Measurements from ENCODE around the gene FERMT2.

The FERMT2 gene

GRCh38 chr14:52860209-52860608 is 90.6 kb downstream of the FERMT2 start:
- no peak for DNase-seq

- DNase-seq = no peak
Measured at GRCh38 chr14:52856139-52856538, 94.7 kb downstream of the FERMT2 start.

GRCh38 chr14:52853522-52853854 is 97.4 kb downstream of the FERMT2 start:
- no peak for DNase-seq

- no peak for DNase-seq
Measured at GRCh38 chr14:52852810-52853521, 97.9 kb downstream of the FERMT2 start.

GRCh38 chr14:52850451-52850909 is 100.4 kb downstream of the FERMT2 start:
- DNase-seq = no peak

- no peak for DNase-seq
Measured at GRCh38 chr14:52848626-52849025, 102.2 kb downstream of the FERMT2 start.

- DNase-seq = no peak
Measured at GRCh38 chr14:52846591-52846990, 104.3 kb downstream of the FERMT2 start.

GRCh38 chr14:52845081-52845480 is 105.8 kb downstream of the FERMT2 start:
- DNase-seq = no peak

- no peak for DNase-seq
Measured at GRCh38 chr14:52844262-52845060, 106.4 kb downstream of the FERMT2 start.

GRCh38 chr14:52840877-52841276 is 110.0 kb downstream of the FERMT2 start:
- no peak for DNase-seq

GRCh38 chr14:52837451-52837850 is 113.4 kb downstream of the FERMT2 start:
- no peak for DNase-seq

- DNase-seq = no peak
Measured at GRCh38 chr14:52836063-52836462, 114.8 kb downstream of the FERMT2 start.

GRCh38 chr14:52835122-52835903 is 115.5 kb downstream of the FERMT2 start:
- DNase-seq = no peak

GRCh38 chr14:52834440-52834842 is 116.4 kb downstream of the FERMT2 start:
- no peak for DNase-seq

- no peak for DNase-seq
Measured at GRCh38 chr14:52833891-52834290, 117.0 kb downstream of the FERMT2 start.

GRCh38 chr14:52829527-52830185 is 121.2 kb downstream of the FERMT2 start:
- no peak for DNase-seq

- DNase-seq = no peak
Measured at GRCh38 chr14:52827426-52827825, 123.4 kb downstream of the FERMT2 start.

GRCh38 chr14:52825085-52825484 is 125.8 kb downstream of the FERMT2 start:
- no peak for DNase-seq

- no peak for DNase-seq
Measured at GRCh38 chr14:52824462-52824861, 126.4 kb downstream of the FERMT2 start.

- no peak for DNase-seq
Measured at GRCh38 chr14:52821805-52822250, 129.0 kb downstream of the FERMT2 start.

- DNase-seq = no peak
Measured at GRCh38 chr14:52808101-52808500, 142.7 kb downstream of the FERMT2 start.
